HEK293 (cell line): ENCODE results near the gene KPNA4.
"Not testable (repeated sequence)": the region's sequence is repeated elsewhere in the genome, so short reads cannot be mapped to it uniquely, and the experiment has no call there.

ENCODE experiments used
- YY1 ChIP-seq: fragments of 450-650 bp; formaldehyde crosslinking; IDR thresholded peaks from 2 replicates; pipeline ENCODE4 v1.5.1; 2018; ENCODE audit warnings: missing biosample characterization, missing genetic modification characterization
- ZNF76 ChIP-seq: fragments of 450-650 bp; formaldehyde crosslinking; IDR thresholded peaks from 2 replicates; pipeline ENCODE4; 2016; ENCODE audit warnings: low read depth, missing biosample characterization, missing genetic modification characterization, borderline replicate concordance
- TF ChIP-seq, protein P1 (sequence below): fragments of 450-650 bp; formaldehyde crosslinking; IDR thresholded peaks from 2 replicates; pipeline ENCODE4 v1.5.1; 2016; ENCODE audit warnings: missing biosample characterization, missing genetic modification characterization

DNA sequence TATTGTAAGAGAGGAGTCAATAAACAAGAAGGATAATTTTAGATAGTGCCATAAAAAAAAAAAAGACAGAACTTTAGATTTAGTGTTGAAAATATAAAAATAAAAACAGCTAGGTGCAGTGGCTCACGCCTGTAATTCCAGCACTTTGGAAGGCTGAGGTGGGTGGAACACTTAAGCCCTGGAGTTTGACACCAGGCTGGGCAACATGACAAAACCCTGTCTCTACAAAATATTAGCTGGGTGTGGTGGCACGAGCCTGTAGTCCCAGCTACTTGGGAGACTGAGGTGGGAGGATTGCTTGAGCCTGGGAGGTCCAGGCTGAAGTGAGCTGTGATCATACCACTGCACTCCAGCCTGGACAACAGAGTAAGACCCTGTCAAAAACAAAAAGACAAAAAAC, 49.0 kb downstream of the KPNA4 start:
- not testable (repeated sequence) for TF ChIP-seq ZNF76, YY1 (tag by site-specific recombination)
- TF ChIP-seq, protein P1, sequence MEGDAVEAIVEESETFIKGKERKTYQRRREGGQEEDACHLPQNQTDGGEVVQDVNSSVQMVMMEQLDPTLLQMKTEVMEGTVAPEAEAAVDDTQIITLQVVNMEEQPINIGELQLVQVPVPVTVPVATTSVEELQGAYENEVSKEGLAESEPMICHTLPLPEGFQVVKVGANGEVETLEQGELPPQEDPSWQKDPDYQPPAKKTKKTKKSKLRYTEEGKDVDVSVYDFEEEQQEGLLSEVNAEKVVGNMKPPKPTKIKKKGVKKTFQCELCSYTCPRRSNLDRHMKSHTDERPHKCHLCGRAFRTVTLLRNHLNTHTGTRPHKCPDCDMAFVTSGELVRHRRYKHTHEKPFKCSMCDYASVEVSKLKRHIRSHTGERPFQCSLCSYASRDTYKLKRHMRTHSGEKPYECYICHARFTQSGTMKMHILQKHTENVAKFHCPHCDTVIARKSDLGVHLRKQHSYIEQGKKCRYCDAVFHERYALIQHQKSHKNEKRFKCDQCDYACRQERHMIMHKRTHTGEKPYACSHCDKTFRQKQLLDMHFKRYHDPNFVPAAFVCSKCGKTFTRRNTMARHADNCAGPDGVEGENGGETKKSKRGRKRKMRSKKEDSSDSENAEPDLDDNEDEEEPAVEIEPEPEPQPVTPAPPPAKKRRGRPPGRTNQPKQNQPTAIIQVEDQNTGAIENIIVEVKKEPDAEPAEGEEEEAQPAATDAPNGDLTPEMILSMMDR, result not testable (repeated sequence)
